ENCODE data around the gene ZNF655. TPM values are rescaled to one million over a fixed set of nuclear protein-coding genes. Genes with fewer than 3 reads are reported as not detected.
A peak's percentile ranks its signal among the peaks of the same experiment; 100 is the strongest.
"Not testable (repeated sequence)": the region's sequence is repeated elsewhere in the genome, so short reads cannot be mapped to it uniquely, and the experiment has no call there.

The ZNF655 gene
- 68.4 and 83.1 TPM in 2 replicates for total RNA-seq (2014; rRNA removed; shearing (Covaris generic))
- polyA plus RNA-seq (2014; cell fraction: nucleus; rRNA removed): 85.3 and 106 TPM in 2 replicates

GRCh38 chr7:99558306-99559174 lies at the start of gene ZNF655:
Gene ZNF655 (plus strand): TSS chr7:99558642. CDS start chr7:99560560, 1,918 bp downstream.
- peak; percentile 88 for DNase-seq (ENCODE audit: extremely low read depth, low read depth)

DNA sequence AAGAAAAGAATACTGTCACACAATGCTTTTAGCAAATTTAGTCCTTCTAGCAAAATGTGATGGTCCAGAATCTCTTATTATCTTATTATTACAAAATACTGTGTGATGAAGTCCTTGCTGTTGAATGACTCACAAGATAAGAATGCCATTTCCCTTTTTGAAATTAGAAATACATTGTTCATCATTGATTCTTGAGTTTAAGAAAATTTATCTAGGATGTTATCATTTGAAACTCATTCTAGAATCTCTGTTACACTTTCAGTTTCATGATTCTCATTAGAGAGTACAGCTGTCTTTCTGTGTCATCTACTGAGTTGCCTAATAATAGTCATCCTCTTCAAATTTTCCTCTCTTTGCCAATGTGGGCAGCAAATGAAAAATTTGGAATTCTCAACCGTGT lies 44.4 kb upstream of the ZNF655 start:
- no peak for DNase-seq (ENCODE audit: extremely low read depth, low read depth)

DNA sequence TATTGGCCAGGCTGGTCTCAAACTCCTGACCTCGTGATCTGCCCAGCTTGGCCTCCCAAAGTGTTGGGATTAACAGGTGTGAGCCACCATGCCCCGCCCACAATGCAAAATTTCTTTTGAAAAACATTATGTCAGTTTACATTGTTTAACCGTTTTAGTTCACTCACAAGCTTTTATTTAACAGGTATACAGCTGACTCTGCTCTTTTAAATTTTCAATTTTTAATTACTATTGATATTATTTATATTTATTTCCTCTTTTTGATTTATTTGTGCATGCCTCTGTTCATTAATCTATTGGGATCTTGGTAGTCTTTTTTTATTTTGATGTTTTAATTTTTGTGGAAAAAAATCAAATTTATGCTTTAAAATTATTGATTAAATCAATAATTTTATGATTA lies 37.0 kb upstream of the ZNF655 start:
- no peak for DNase-seq (ENCODE audit: extremely low read depth, low read depth)

DNA sequence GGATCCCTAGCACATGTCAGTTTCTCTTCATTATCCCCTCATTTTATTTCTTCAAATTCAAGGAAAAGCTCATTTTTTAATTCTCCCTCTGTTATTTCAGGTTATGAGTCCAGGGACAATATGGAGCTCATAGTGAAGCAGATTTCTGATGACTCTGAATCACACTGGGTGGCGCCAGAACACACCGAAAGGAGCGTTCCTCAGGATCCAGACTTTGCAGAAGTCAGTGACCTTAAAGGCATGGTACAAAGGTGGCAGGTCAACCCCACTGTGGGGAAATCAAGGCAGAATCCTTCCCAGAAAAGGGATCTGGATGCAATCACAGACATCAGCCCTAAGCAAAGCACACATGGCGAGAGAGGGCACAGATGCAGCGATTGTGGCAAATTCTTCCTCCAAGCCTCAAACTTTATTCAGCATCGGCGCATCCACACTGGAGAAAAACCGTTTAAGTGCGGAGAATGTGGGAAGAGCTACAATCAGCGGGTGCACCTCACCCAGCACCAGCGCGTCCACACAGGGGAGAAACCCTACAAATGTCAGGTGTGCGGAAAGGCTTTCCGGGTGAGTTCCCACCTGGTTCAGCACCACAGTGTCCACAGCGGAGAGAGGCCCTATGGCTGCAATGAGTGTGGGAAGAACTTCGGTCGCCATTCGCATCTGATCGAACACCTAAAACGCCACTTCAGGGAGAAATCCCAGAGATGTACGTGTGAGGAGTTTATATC lies 32.6 kb upstream of the ZNF655 start:
- no peak for DNase-seq (ENCODE audit: extremely low read depth, low read depth)

- no peak for DNase-seq (ENCODE audit: extremely low read depth, low read depth)
Measured at GRCh38 chr7:99531354-99531765, 27.1 kb upstream of the ZNF655 start.

DNA sequence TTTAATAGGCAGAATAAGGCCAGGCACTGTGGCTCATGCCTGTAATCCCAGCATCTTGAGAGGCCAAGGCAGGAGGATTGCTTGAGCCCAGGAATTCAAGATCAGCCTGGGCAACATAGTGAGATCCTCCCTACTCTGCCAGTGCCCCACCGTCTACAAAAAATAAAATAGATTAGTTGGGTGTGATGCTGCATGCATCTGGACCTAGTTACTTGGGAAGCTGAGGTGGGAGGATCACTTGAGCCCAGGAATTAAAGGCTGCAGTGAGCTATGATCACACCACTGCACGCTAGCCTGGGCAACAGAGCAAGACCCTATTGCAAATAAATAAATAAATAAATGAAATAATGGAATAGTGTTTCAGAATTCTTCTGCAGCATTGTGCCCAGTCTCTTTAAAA lies 22.8 kb upstream of the ZNF655 start:
- DNase-seq (ENCODE audit: extremely low read depth, low read depth): no peak

- no peak for DNase-seq (ENCODE audit: extremely low read depth, low read depth)
Measured at GRCh38 chr7:99539213-99539811, 19.1 kb upstream of the ZNF655 start.

GRCh38 chr7:99540542-99540941 lies 17.9 kb upstream of the ZNF655 start:
- no peak for DNase-seq (ENCODE audit: extremely low read depth, low read depth)

GRCh38 chr7:99541212-99541611 lies 17.2 kb upstream of the ZNF655 start:
- DNase-seq (ENCODE audit: extremely low read depth, low read depth): no peak

- no peak for DNase-seq (ENCODE audit: extremely low read depth, low read depth)
Measured at GRCh38 chr7:99543081-99543671, 15.3 kb upstream of the ZNF655 start.

GRCh38 chr7:99543916-99544315 lies 14.5 kb upstream of the ZNF655 start:
- no peak for DNase-seq (ENCODE audit: extremely low read depth, low read depth)

GRCh38 chr7:99545308-99545707 lies 13.1 kb upstream of the ZNF655 start:
- DNase-seq (ENCODE audit: extremely low read depth, low read depth): not testable (repeated sequence)

GRCh38 chr7:99549545-99549944 lies 8.9 kb upstream of the ZNF655 start:
- DNase-seq (ENCODE audit: extremely low read depth, low read depth): not testable (repeated sequence)

- DNase-seq (ENCODE audit: extremely low read depth, low read depth): no peak
Measured at GRCh38 chr7:99551334-99551733, 7.1 kb upstream of the ZNF655 start.

GRCh38 chr7:99551767-99552463 lies 6.5 kb upstream of the ZNF655 start, which contains the start of gene FAM200A:
Gene FAM200A (minus strand): TSS chr7:99552114. CDS start chr7:99548407, 3,707 bp downstream.
- peak; percentile 85 for DNase-seq (ENCODE audit: extremely low read depth, low read depth)

- no peak for DNase-seq (ENCODE audit: extremely low read depth, low read depth)
Measured at GRCh38 chr7:99553039-99553438, 5.4 kb upstream of the ZNF655 start.

- DNase-seq (ENCODE audit: extremely low read depth, low read depth): no peak
Measured at GRCh38 chr7:99554939-99555338, 3.5 kb upstream of the ZNF655 start.

DNA sequence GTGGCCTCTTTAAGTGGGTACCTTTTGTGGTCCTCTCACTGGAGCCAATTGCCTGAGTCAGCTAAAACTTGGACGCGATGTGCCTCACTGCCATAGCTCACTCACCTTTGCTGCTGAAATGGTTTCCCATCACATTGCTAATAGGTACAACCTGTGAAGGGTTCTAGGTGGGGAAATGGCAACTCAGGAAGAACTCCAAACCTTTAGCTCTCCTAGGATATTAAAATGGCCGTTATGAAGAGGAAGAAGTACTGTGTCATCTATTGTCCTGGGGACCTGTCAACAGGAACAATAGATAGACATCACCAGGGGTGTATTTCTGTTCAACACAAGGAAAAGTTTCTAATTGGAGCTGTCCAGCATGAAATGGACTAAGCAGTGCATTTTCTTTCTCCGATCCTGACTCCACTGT lies 1.2 kb upstream of the ZNF655 start:
- DNase-seq (ENCODE audit: extremely low read depth, low read depth): no peak

- DNase-seq (ENCODE audit: extremely low read depth, low read depth): no peak
Measured at GRCh38 chr7:99557940-99558305, 519 bp upstream of the ZNF655 start.
